Neural cell (in vitro differentiated cells): ENCODE data around the gene HSPB2. TPM values are rescaled to one million over a fixed set of nuclear protein-coding genes. Genes with fewer than 3 reads are reported as not detected.

ENCODE experiments used
- H2AFZ ChIP-seq: fragments of 200-600, 300-800 bp; sonication (generic), shearing (Covaris generic); 2 replicates; pipeline ENCODE4 v1.6.0; 2014; ENCODE audit warnings: low read depth, mild to moderate bottlenecking, antibody characterized with exemption, low read length, moderate library complexity
- H3F3A ChIP-seq: fragments of 200-600 bp; shearing (Covaris generic); 2 replicates; pipeline ENCODE4 v1.6.1; 2016; ENCODE audit warnings: mild to moderate bottlenecking, moderate library complexity, mixed read lengths, antibody characterized with exemption, low read length; ENCODE audit not compliant: insufficient read depth, poor library complexity, severe bottlenecking
- H3K27ac ChIP-seq: fragments of 200-600, 300-800 bp; sonication (generic), shearing (Covaris generic); 2 replicates; pipeline ENCODE4 v1.5.1; 2014; ENCODE audit warnings: mild to moderate bottlenecking, low read length, moderate library complexity
- H3K27me3 ChIP-seq: fragments of 300-800, 200-600 bp; sonication (generic), shearing (Covaris generic); 2 replicates; pipeline ENCODE4 v1.6.0; 2014; ENCODE audit warnings: mild to moderate bottlenecking, low read depth, low read length, moderate library complexity; ENCODE audit not compliant: insufficient read depth
- H3K36me3 ChIP-seq: fragments of 300-800, 200-600 bp; sonication (generic), shearing (Covaris generic); 2 replicates; pipeline ENCODE4 v1.5.1; 2014; ENCODE audit warnings: mild to moderate bottlenecking, antibody characterized with exemption, low read length, moderate library complexity; ENCODE audit not compliant: insufficient read depth
- H3K4me2 ChIP-seq: fragments of 300-800, 200-600 bp; sonication (generic), shearing (Covaris generic); 2 replicates; pipeline ENCODE4 v1.6.0; 2014; ENCODE audit warnings: mild to moderate bottlenecking, low read length
- H3K4me3 ChIP-seq: fragments of 300-800, 200-600 bp; sonication (generic), shearing (Covaris generic); 2 replicates; pipeline ENCODE4 v1.5.1; 2014; ENCODE audit warnings: mild to moderate bottlenecking, low read length, moderate library complexity
- H3K79me2 ChIP-seq: fragments of 200-600 bp; shearing (Covaris generic); replicated peaks from 2 replicates; pipeline ENCODE4 v1.6.0; 2014; ENCODE audit warnings: mild to moderate bottlenecking, low read length, moderate library complexity; ENCODE audit not compliant: insufficient read depth
- H3K9ac ChIP-seq: fragments of 300-800, 200-600 bp; sonication (generic), shearing (Covaris generic); 2 replicates; pipeline ENCODE4 v1.6.1; 2016; ENCODE audit warnings: mild to moderate bottlenecking, low read length, mixed read lengths
- H3K9me2 ChIP-seq: fragments of 200-600 bp; shearing (Covaris generic); 2 replicates; pipeline ENCODE4 v1.6.1; 2016; ENCODE audit warnings: mild to moderate bottlenecking, low read length, mixed read lengths; ENCODE audit not compliant: insufficient read depth
- H3K9me3 ChIP-seq: fragments of 200-600, 300-800 bp; sonication (generic), shearing (Covaris generic); 2 replicates; pipeline ENCODE4 v1.6.1; 2016; ENCODE audit warnings: mild to moderate bottlenecking, mixed run types, low read length, moderate library complexity, mixed read lengths
- H4K20me1 ChIP-seq: fragments of 200-600 bp; shearing (Covaris generic); 2 replicates; pipeline ENCODE4 v1.6.1; 2016; ENCODE audit warnings: mild to moderate bottlenecking, mixed run types; ENCODE audit not compliant: insufficient read depth
- EP300 ChIP-seq: fragments of 450-650 bp; conservative IDR thresholded peaks from 2 replicates; pipeline ENCODE4 v1.6.1; 2014; ENCODE audit warnings: antibody characterized with exemption, mild to moderate bottlenecking, moderate library complexity; ENCODE audit not compliant: poor library complexity, severe bottlenecking
- EZH2 ChIP-seq: fragments of 200-600, 300-800 bp; shearing (Covaris generic), sonication (generic); IDR thresholded peaks from 2 replicates; pipeline ENCODE4 v1.6.1; 2014; ENCODE audit warnings: antibody characterized with exemption, low read length, borderline replicate concordance, mild to moderate bottlenecking; ENCODE audit not compliant: insufficient read depth, poor library complexity, severe bottlenecking
- MXI1 ChIP-seq: fragments of 450-650 bp; conservative IDR thresholded peaks from 2 replicates; pipeline ENCODE4 v1.6.1; 2014; ENCODE audit warnings: antibody characterized with exemption, mild to moderate bottlenecking; ENCODE audit not compliant: poor library complexity, severe bottlenecking
- POLR2AphosphoS5 ChIP-seq: IDR thresholded peaks from 2 replicates; pipeline ENCODE4 v1.6.1; 2012
- RAD21 ChIP-seq: fragments of 450-650 bp; conservative IDR thresholded peaks from 2 replicates; pipeline ENCODE4 v1.6.1; 2014; ENCODE audit warnings: antibody characterized with exemption, mild to moderate bottlenecking, moderate library complexity
- SMC3 ChIP-seq: fragments of 450-650 bp; conservative IDR thresholded peaks from 2 replicates; pipeline ENCODE4 v1.6.1; 2014; ENCODE audit warnings: antibody characterized with exemption, mild to moderate bottlenecking, moderate library complexity; ENCODE audit not compliant: poor library complexity
- TAF1 ChIP-seq: IDR thresholded peaks from 2 replicates; pipeline ENCODE4 v1.6.1; 2012; ENCODE audit warnings: low read depth
- polyA plus RNA-seq: library from polyadenylated mRNA; depleted of rRNA; stranded (reverse); fragments of >200 nt; gene quantifications from 2 replicates; pipeline ENCODE4 v1.2.3, GENCODE V29; 2014
- TF ChIP-seq, protein P1 (sequence below): fragments of 450-650 bp; IDR thresholded peaks from 2 replicates; pipeline ENCODE4 v1.5.1; 2014; ENCODE audit warnings: antibody characterized with exemption, mild to moderate bottlenecking, moderate library complexity; ENCODE audit not compliant: poor library complexity, severe bottlenecking
- TF ChIP-seq, protein P2 (sequence below): IDR thresholded peaks from 2 replicates; pipeline ENCODE4 v1.6.1; 2012; ENCODE audit warnings: borderline replicate concordance

Gene HSPB2
- polyA plus RNA-seq, 1 donor from 2014 or later = not detected

GRCh38 chr11:111910676-111911562 lies 1.6 kb upstream of the HSPB2 start:
- Histone ChIP-seq H2AFZ (no peak overlapping the region), H3F3A (no peaks in the 10 kb centered on the region), H3K4me3 (no peak overlapping the region), H3K79me2 (no peaks in the 10 kb centered on the region), H3K9me3 (no peaks in the 10 kb centered on the region), H3K27ac (no peak overlapping the region), H4K20me1 (no peaks in the 10 kb centered on the region), H3K9ac (no peak overlapping the region), H3K27me3 (no peaks in the 10 kb centered on the region), H3K9me2 (no peaks in the 10 kb centered on the region), H3K36me3 (no peaks in the 10 kb centered on the region), H3K4me2 (no peak overlapping the region)
- TF ChIP-seq RAD21 (no peak), EZH2 (no peak), POLR2AphosphoS5 (no peak), SMC3 (no peak)

GRCh38 chr11:111911563-111912401 lies 752 bp upstream of the HSPB2 start, which contains the start of gene CRYAB:
CRYAB (minus strand) TSS chr11:111911770; CDS start chr11:111911724, 46 bp downstream.
- no peaks in the 10 kb centered on the region for H3K9me2 ChIP-seq
- TF ChIP-seq SMC3 (no peak), EP300 (no peak), RAD21 (no peak), EZH2 (no peak), MXI1 (no peak), TAF1 (no peak), POLR2AphosphoS5 (no peak)
- TF ChIP-seq, protein P1, sequence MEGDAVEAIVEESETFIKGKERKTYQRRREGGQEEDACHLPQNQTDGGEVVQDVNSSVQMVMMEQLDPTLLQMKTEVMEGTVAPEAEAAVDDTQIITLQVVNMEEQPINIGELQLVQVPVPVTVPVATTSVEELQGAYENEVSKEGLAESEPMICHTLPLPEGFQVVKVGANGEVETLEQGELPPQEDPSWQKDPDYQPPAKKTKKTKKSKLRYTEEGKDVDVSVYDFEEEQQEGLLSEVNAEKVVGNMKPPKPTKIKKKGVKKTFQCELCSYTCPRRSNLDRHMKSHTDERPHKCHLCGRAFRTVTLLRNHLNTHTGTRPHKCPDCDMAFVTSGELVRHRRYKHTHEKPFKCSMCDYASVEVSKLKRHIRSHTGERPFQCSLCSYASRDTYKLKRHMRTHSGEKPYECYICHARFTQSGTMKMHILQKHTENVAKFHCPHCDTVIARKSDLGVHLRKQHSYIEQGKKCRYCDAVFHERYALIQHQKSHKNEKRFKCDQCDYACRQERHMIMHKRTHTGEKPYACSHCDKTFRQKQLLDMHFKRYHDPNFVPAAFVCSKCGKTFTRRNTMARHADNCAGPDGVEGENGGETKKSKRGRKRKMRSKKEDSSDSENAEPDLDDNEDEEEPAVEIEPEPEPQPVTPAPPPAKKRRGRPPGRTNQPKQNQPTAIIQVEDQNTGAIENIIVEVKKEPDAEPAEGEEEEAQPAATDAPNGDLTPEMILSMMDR = no peak
- TF ChIP-seq, protein P2, sequence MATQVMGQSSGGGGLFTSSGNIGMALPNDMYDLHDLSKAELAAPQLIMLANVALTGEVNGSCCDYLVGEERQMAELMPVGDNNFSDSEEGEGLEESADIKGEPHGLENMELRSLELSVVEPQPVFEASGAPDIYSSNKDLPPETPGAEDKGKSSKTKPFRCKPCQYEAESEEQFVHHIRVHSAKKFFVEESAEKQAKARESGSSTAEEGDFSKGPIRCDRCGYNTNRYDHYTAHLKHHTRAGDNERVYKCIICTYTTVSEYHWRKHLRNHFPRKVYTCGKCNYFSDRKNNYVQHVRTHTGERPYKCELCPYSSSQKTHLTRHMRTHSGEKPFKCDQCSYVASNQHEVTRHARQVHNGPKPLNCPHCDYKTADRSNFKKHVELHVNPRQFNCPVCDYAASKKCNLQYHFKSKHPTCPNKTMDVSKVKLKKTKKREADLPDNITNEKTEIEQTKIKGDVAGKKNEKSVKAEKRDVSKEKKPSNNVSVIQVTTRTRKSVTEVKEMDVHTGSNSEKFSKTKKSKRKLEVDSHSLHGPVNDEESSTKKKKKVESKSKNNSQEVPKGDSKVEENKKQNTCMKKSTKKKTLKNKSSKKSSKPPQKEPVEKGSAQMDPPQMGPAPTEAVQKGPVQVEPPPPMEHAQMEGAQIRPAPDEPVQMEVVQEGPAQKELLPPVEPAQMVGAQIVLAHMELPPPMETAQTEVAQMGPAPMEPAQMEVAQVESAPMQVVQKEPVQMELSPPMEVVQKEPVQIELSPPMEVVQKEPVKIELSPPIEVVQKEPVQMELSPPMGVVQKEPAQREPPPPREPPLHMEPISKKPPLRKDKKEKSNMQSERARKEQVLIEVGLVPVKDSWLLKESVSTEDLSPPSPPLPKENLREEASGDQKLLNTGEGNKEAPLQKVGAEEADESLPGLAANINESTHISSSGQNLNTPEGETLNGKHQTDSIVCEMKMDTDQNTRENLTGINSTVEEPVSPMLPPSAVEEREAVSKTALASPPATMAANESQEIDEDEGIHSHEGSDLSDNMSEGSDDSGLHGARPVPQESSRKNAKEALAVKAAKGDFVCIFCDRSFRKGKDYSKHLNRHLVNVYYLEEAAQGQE = no peak
- no peaks in the 10 kb centered on the region for H4K20me1 ChIP-seq
- no peaks in the 10 kb centered on the region for H3K79me2 ChIP-seq
- no peaks in the 10 kb centered on the region for H3K27me3 ChIP-seq
- H3K4me2 ChIP-seq = no peak within 1 kb of the TSS
- H3K36me3 ChIP-seq = no peaks in the 10 kb centered on the region
- no peaks in the 10 kb centered on the region for H3K9me3 ChIP-seq
- H3K9ac ChIP-seq = no peak within 1 kb of the TSS
- no peak within 1 kb of the TSS for H3K27ac ChIP-seq
- H3K4me3 ChIP-seq = no peak within 1 kb of the TSS
- H3F3A ChIP-seq = no peaks in the 10 kb centered on the region
- no peak within 1 kb of the TSS for H2AFZ ChIP-seq
